GM18505 (cell line): ENCODE results near the gene DDX39B.

Experiments
- ATAC-seq: cut with Tn5 transposase; IDR thresholded peaks from one replicate; pipeline ENCODE4 v1.9.1; 2021; ENCODE audit not compliant: unreplicated experiment
- POLR2A ChIP-seq: IDR thresholded peaks from 4 replicates; pipeline ENCODE4 v1.6.1; 2011; ENCODE audit warnings: borderline replicate concordance; ENCODE audit not compliant: insufficient read depth, insufficient read length; ENCODE audit errors: extremely low read depth

Gene DDX39B

DNA sequence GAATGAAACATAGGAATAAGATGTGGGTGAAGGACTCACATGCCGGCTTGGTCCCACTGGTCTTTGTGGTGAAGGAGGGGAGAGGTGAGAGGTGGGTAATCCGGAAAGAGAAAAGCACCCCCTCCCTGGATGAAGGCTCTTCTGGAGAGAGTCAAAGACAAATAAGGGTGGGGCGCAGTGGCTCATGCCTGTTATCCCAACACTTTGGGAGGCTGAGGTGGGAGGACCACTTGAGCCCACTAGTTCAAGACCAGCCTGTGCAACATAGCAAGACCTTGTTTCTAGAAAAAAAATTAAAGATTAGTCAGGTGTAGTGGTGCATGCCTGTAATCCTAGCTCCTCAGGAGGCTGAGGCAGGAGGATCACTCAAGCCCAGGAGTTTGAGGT is 37.3 kb upstream of the DDX39B start:
- no peak for ATAC-seq

GRCh38 chr6:31578184-31579118 is 36.6 kb upstream of the DDX39B start:
- peak; percentile 69 for TF ChIP-seq POLR2A

More for the DNA sequence above, 37.3 kb upstream of the DDX39B start:
- no peak for TF ChIP-seq POLR2A

GRCh38 chr6:31577579-31577966 is 35.8 kb upstream of the DDX39B start:
- no peak for ATAC-seq

More at GRCh38 chr6:31578184-31579118, 36.6 kb upstream of the DDX39B start:
- ATAC-seq, result no peak

DNA sequence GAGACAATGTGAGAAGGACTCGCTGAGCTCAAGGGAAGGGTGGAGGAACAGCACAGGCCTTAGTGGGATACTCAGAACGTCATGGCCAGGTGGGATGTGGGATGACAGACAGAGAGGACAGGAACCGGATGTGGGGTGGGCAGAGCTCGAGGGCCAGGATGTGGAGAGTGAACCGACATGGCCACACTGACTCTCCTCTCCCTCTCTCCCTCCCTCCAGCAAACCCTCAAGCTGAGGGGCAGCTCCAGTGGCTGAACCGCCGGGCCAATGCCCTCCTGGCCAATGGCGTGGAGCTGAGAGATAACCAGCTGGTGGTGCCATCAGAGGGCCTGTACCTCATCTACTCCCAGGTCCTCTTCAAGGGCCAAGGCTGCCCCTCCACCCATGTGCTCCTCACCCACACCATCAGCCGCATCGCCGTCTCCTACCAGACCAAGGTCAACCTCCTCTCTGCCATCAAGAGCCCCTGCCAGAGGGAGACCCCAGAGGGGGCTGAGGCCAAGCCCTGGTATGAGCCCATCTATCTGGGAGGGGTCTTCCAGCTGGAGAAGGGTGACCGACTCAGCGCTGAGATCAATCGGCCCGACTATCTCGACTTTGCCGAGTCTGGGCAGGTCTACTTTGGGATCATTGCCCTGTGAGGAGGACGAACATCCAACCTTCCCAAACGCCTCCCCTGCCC is 35.2 kb upstream of the DDX39B start:
- TF ChIP-seq POLR2A, result peak; percentile 76
- ATAC-seq, result no peak

More at GRCh38 chr6:31577579-31577966, 35.8 kb upstream of the DDX39B start:
- TF ChIP-seq POLR2A, result peak; percentile 15

DNA sequence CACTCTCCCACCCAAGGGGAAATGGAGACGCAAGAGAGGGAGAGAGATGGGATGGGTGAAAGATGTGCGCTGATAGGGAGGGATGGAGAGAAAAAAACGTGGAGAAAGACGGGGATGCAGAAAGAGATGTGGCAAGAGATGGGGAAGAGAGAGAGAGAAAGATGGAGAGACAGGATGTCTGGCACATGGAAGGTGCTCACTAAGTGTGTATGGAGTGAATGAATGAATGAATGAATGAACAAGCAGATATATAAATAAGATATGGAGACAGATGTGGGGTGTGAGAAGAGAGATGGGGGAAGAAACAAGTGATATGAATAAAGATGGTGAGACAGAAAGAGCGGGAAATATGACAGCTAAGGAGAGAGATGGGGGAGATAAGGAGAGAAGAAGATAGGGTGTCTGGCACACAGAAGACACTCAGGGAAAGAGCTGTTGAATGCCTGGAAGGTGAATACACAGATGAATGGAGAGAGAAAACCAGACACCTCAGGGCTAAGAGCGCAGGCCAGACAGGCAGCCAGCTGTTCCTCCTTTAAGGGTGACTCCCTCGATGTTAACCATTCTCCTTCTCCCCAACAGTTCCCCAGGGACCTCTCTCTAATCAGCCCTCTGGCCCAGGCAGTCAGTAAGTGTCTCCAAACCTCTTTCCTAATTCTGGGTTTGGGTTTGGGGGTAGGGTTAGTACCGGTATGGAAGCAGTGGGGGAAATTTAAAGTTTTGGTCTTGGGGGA is 34.3 kb upstream of the DDX39B start:
- no peak for ATAC-seq
- TF ChIP-seq POLR2A, result no peak

DNA sequence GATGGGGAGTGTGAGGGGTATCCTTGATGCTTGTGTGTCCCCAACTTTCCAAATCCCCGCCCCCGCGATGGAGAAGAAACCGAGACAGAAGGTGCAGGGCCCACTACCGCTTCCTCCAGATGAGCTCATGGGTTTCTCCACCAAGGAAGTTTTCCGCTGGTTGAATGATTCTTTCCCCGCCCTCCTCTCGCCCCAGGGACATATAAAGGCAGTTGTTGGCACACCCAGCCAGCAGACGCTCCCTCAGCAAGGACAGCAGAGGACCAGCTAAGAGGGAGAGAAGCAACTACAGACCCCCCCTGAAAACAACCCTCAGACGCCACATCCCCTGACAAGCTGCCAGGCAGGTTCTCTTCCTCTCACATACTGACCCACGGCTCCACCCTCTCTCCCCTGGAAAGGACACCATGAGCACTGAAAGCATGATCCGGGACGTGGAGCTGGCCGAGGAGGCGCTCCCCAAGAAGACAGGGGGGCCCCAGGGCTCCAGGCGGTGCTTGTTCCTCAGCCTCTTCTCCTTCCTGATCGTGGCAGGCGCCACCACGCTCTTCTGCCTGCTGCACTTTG is 33.6 kb upstream of the DDX39B start, which contains the start of gene TNF:
TSS of gene TNF (plus strand) at position 231 of the 567 bp plus-strand sequence. CDS start at position 408, 177 bp downstream.
- ATAC-seq, result no peak
- TF ChIP-seq POLR2A, result peak; percentile 100

DNA sequence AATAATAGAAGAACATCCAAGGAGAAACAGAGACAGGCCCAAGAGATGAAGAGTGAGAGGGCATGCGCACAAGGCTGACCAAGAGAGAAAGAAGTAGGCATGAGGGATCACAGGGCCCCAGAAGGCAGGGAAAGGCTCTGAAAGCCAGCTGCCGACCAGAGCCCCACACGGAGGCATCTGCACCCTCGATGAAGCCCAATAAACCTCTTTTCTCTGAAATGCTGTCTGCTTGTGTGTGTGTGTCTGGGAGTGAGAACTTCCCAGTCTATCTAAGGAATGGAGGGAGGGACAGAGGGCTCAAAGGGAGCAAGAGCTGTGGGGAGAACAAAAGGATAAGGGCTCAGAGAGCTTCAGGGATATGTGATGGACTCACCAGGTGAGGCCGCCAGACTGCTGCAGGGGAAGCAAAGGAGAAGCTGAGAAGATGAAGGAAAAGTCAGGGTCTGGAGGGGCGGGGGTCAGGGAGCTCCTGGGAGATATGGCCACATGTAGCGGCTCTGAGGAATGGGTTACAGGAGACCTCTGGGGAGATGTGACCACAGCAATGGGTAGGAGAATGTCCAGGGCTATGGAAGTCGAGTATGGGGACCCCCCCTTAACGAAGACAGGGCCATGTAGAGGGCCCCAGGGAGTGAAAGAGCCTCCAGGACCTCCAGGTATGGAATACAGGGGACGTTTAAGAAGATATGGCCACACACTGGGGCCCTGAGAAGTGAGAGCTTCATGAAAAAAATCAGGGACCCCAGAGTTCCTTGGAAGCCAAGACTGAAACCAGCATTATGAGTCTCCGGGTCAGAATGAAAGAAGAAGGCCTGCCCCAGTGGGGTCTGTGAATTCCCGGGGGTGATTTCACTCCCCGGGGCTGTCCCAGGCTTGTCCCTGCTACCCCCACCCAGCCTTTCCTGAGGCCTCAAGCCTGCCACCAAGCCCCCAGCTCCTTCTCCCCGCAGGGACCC is 32.6 kb upstream of the DDX39B start:
- no peak for ATAC-seq
- TF ChIP-seq POLR2A, result peak; percentile 66

- TF ChIP-seq POLR2A, result no peak
- no peak for ATAC-seq
Measured at GRCh38 chr6:31573239-31574105, 31.7 kb upstream of the DDX39B start.

DNA sequence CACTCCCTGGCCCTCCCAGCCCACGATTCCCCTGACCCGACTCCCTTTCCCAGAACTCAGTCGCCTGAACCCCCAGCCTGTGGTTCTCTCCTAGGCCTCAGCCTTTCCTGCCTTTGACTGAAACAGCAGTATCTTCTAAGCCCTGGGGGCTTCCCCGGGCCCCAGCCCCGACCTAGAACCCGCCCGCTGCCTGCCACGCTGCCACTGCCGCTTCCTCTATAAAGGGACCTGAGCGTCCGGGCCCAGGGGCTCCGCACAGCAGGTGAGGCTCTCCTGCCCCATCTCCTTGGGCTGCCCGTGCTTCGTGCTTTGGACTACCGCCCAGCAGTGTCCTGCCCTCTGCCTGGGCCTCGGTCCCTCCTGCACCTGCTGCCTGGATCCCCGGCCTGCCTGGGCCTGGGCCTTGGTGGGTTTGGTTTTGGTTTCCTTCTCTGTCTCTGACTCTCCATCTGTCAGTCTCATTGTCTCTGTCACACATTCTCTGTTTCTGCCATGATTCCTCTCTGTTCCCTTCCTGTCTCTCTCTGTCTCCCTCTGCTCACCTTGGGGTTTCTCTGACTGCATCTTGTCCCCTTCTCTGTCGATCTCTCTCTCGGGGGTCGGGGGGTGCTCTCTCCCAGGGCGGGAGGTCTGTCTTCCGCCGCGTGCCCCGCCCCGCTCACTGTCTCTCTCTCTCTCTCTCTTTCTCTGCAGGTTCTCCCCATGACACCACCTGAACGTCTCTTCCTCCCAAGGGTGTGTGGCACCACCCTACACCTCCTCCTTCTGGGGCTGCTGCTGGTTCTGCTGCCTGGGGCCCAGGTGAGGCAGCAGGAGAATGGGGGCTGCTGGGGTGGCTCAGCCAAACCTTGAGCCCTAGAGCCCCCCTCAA is 30.5 kb upstream of the DDX39B start, which contains the start of gene LTA:
TSS of gene LTA (plus strand) at position 249 of the 871 bp plus-strand sequence. CDS start at position 703, 454 bp downstream.
- TF ChIP-seq POLR2A, result peak; percentile 90

More for the DNA sequence above, 30.5 kb upstream of the DDX39B start, which contains the start of gene LTA:
- ATAC-seq, result no peak
